Measurements from ENCODE around the gene GOLGA8J. TPM values are rescaled to one million over a fixed set of nuclear protein-coding genes. Genes with fewer than 3 reads are reported as not detected.

The GOLGA8J gene
- 0.28 TPM in 1 of 2 replicates, not detected in the other for total RNA-seq

GRCh38 chr15:30082655-30083054 is at the start of gene GOLGA8J:
TSS of gene GOLGA8J (plus strand) at chr15:30082955. CDS start at chr15:30083053, 98 bp downstream.

GRCh38 chr15:30134751-30135150 is 52.0 kb downstream of the GOLGA8J start, which contains the start of gene GOLGA8T:
TSS of gene GOLGA8T (plus strand) at chr15:30135051. CDS start at chr15:30135149, 98 bp downstream.

Other genes with a start within 250 kb of the GOLGA8J start
- gene GOLGA8T, start 52.1 kb downstream of the GOLGA8J start, total RNA-seq = 0.28 TPM in 1 of 2 replicates, not detected in the other

Data from regular cardiac myocyte (primary cell).